GM19328 (cell line): ENCODE data around the gene COL26A1.

Source experiments
- ATAC-seq: cut with Tn5 transposase; IDR thresholded peaks from one replicate; pipeline ENCODE4 v1.9.1; 2021; ENCODE audit warnings: mild to moderate bottlenecking, moderate library complexity; ENCODE audit not compliant: unreplicated experiment

Gene COL26A1

DNA sequence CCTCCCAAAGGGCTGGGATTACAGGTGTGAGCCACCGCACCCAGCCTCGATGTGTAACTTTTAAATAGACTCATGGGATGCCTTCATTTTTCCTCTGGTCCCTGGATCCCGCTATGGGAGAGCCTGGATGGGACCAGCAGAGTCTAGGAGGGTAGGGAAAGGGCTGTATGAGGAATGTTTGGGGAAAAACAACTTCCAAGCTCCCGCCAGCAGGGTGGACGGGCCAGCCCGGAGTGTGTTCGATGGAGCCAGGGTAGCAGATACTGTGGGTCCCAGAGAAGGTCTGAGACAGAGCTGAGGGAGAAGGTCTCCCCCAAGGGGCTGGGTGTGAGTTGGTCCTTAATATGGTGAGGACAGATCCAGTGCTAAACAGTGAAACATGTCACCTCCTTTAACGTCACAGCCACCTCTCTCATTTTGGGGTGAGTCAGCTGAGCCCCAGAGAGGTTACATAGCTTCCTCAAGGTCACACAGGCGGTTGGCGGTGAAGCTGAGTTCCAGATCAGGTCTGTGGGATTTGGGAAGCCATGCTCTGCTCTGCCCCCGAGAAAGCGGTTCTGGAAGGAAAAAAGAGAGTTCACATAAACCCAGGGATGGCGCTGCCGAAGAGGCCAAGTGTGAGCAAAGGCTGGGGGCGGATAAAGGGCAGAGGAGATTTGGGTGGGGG lies 200.0 kb downstream of the COL26A1 start:
- no peak for ATAC-seq

DNA sequence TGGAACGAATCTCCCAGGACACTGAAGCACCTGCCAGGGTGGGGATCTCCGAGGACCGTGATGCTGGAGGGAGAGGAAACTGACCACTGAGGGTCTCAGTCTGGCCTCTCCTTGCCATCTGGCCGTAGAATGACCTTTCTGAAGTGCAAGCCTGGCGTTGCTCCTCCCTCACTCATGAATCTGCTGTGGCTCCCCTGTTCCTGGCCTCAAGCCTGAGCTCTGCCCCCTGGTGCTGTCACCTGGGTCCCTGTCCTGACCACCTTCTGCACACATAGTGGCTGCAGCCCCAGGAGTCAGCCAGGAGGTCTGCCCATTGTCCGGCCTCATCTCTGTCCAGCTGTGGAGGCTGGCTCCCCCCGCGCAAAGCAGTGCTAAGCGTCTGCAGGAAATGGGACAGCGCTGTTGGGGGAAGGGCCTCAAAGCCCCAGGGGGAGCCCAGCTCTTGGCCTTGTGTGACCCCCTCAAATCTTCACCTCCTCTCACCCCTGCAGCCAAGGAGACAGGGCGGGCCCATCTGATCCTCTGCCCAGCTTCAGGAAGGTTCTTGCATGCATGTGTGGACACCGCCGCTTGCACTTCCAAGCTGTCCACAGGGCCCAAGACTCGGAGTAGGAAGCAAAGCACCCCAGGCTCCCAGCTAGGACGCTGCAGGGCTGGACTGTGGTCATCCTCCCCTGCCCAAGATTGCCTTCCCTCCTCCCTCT lies 200.7 kb downstream of the COL26A1 start:
- no peak for ATAC-seq

DNA sequence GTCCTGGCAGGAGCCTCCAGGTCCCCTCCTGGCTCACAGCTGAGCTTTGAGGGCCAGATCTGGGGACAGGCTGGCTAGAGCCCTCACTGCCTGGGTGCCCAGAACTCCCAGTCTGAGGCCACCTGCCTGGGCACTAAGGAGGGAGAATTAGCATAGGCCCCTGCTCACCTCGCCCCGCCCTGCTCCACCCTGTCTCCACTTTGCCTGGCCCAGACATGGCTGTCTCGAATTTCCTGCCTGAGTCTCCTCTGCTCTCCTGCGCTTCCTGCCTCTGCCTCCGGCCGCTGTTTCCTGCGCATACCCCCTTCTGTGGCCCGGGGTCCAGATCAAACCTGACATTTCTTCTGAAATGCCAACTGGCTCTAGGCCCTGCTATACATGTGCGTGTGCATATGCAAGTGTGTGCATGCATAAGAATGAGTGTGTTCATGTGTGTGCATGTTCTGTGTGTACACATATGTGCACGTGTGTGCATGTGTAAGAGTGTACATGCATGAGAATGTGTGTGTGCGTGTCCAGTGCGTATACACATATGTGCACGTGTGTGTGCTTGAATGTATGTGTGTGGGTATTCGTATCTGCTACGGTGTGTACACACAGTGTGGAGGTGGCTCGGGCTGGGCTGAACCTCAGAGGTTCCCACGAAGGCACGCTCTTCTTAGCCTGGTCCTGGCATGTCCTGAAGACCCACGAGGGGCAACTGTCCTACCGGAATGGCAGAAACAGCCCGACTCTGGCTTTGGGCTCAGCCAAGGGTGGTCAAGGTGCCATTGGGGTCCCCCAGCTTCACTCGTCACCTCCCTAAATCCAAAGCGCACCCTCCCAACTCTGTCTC lies 201.5 kb downstream of the COL26A1 start:
- no peak for ATAC-seq

GRCh38 chr7:101564778-101565211 lies 202.1 kb downstream of the COL26A1 start:
- ATAC-seq: no peak

GRCh38 chr7:101565601-101566209 lies 203.0 kb downstream of the COL26A1 start:
- no peak for ATAC-seq

DNA sequence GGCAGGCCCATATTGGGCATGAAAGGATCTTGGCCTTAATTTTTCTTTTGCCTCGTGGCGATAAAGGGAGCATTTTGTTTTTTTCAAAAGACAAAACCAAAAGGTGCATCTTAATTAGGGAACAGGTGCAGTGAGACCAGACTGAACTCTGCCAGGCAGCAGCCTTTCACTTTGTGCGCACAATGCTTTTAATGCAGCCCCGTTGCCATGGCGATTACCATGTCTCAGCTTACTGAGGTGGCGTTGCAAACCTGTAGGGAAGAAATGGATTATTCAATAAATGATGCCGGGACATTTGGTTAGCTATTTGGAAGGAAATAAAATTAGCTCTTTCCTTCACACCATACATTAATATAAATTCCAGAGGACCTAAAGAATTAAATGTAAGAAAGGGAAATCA lies 204.6 kb downstream of the COL26A1 start:
- ATAC-seq: no peak

DNA sequence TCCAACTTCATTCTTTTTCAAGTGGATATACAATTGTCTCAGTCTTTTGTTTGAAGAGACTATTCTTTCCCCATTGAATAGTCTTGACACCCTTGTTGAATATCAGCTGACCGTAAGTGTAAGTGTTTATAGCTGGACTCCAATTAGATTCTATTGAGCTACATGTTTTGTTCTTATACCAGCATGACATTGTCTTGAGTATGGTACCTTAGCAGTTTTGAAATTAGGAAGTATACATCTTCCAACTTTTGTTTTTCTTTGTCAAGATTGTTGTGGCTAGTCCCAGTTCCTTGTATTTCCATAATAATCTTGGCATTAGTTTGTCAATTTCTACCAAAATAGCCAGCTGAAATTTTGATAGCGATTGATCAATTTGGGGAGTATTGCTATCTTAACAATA lies 209.5 kb downstream of the COL26A1 start:
- no peak for ATAC-seq

GRCh38 chr7:101575168-101575567 lies 212.5 kb downstream of the COL26A1 start:
- ATAC-seq: no peak

- no peak for ATAC-seq
Measured at GRCh38 chr7:101575721-101576120, 213.0 kb downstream of the COL26A1 start.

DNA sequence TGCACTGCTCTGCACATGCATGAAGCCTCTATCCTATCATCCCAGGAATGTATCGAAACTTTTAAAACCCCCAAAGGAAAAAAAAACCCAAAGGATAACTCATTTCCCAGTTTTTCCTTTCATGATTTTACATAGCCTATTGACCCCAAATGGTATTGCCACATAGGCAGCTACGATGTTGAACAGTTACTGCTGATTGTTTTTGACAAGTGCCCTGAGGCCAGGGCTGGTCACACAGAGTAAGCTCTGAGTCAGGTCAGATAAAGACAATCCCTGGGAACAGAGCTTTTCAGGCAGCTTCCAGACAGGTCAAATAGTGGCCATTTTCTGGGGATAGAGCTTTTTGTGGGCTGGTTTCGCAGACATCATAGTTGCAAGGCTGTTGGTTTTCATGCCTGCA lies 214.3 kb downstream of the COL26A1 start:
- no peak for ATAC-seq

- ATAC-seq: no peak
Measured at GRCh38 chr7:101578552-101578951, 215.9 kb downstream of the COL26A1 start.

GRCh38 chr7:101580596-101580995 lies 217.9 kb downstream of the COL26A1 start:
- ATAC-seq: no peak

DNA sequence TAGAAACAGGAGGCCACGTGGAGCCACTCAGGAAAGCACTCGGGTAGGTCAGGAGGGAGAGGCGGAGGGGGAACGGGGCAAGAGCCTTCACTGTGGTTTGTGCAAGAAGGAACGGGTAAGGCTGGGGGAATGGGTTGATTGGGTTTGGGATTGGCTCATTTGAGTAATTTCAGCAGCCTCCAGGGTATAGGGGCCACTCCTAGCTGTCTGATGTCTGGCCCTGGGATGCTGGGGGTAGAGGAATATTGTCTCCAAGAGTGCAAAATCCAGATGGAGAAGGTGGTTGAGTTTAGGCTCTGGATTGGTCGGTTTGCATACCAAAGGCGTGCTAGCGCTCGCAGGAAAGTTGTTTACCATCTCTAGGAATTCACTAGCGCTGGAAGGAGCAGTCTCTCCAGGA lies 219.2 kb downstream of the COL26A1 start:
- ATAC-seq: no peak

DNA sequence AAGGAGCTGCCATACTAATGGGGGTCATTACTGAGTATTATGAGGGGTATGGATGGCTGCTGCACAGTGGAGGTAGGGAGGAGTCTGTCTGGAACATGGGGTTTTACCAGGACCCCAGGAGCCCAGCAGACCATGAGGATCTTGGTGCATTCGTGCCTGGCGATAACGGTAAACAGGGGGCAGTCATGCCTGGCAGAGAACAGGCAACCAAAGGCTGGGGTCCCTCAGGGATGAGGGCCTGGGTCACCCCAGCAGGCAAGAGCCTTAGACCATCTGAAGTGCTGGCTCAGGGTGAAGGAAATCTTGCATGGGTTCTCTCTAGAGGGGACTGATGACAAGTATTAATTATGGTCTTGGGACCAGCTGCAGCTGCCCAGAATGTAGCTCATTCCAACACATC lies 220.3 kb downstream of the COL26A1 start:
- no peak for ATAC-seq

GRCh38 chr7:101586078-101586905 lies 223.6 kb downstream of the COL26A1 start:
- ATAC-seq: no peak

DNA sequence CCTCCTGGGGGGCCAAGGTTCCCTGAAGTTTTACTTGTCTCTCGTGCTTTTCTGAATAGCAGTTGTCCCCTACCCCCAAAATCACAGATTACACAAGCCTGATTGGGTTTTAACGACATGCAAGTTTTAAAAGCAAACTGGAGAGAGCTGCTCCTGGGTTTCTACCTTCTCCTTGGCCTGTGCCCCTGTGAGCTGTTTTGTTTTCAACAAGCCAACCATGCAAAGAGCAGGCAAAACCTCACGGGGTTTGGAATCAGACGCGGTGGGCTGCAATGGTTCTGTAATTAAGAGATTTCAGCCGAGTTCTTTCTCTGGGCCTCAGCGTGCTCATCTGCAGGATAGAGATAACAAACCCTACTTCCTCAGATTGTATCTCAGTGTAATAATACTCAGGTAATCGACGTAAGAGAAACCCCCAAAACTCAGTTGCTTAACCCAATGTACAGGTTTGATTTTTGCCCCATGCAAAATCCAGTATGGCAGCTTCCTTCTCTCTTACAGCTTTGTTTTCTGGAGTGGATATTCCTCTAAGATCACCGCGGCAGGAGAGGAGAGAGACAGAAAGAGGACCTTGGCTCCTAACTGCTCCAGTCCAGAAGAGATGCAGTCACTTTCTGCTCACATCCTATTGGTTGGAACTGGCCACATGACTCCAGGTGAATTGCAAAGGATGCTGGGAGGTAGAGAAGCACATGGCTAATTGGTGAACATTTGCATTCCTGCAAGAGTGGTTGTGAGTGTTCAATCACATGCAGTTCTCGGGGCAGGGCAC lies 224.4 kb downstream of the COL26A1 start:
- no peak for ATAC-seq

DNA sequence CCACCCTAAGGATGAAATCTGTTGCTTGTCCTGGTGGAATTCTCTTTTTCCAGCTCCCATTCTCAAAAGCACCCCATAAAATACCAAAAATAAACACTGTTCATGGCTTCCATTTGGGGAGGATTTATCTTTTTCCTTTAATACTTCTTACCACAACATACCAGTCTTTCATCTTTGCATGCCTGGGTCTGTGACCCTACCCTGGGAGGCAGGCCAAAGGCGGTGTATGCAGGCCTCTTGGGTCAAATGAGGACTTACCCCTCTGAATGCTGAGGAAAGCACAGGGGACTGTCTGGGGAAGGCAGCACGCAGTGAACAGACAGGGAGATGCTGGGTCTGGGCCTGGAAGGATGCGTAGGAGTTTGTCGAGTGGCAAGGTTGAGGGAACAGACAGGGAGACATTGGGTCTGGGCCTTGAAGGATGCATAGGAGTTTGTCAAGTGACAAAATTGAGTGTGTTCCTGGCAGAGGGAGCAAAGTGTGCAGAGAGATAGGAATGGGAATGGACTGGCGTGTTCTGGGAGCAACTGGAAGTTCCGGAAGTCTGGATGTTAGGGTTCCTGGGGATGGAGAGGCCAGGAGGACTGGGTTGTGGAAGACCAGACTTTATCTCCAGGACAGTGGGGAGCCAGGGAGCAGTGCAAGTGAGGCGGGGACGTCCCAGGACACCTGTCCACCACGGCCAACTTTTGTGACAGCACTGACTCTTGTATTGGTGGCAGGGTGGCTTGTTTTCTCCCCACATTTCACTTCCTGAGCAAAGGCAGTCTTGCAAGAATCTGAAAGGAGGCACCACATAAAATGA lies 225.7 kb downstream of the COL26A1 start:
- ATAC-seq: no peak

DNA sequence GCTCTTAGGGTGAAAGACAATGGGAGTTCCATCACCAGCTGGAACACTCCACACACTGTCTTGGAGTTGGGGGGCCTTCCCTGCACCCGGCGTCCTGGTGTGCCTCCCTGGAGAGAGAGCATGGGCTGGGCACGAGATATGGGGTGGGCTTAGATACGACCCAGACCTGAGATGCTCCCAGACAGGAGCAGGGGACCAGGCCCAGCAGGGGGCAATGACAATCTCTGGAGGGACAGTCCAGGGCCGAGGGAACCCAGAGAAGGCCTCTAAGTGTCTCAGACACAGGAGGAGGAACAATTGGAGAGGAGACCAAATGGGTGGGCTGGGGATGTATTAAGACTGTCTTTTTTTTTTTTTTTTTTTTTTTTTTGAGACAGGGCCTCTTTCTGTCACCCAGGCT lies 226.4 kb downstream of the COL26A1 start:
- no peak for ATAC-seq
